H7 (cell line): ENCODE results near the gene HES1. TPM values are rescaled to one million over a fixed set of nuclear protein-coding genes. Genes with fewer than 3 reads are reported as not detected.

Source experiments
- total RNA-seq: library from RNA; depleted of rRNA; stranded (reverse); fragments of >200 nt; shearing (Covaris generic); gene quantifications from 2 replicates; pipeline ENCODE4 v1.2.3, GENCODE V29; 2014; rRNA removed

Gene HES1
- total RNA-seq, 1 experiment from 2014 or later = 70.9 TPM

Other genes starting within 250 kb of the HES1 start
- gene CPN2, start 215.2 kb downstream of the HES1 start, total RNA-seq = 0.21 TPM in 1 of 2 replicates, not detected in the other
- gene LRRC15, start 233.6 kb downstream of the HES1 start, total RNA-seq = 0.18 and 0.21 TPM in 2 replicates